GM18519 (cell line): ENCODE measurements around the gene MAP2K4.

Source experiments
- ATAC-seq: cut with Tn5 transposase; IDR thresholded peaks from one replicate; pipeline ENCODE4 v1.9.1; 2021; ENCODE audit warnings: mild to moderate bottlenecking, moderate library complexity; ENCODE audit not compliant: unreplicated experiment, low FRiP score

The MAP2K4 gene

GRCh38 chr17:12085076-12085949, 64.6 kb downstream of the MAP2K4 start:
- no peak for ATAC-seq

- ATAC-seq = no peak
Measured at GRCh38 chr17:12088035-12088434, 67.4 kb downstream of the MAP2K4 start.

- ATAC-seq = no peak
Measured at GRCh38 chr17:12089809-12090384, 69.2 kb downstream of the MAP2K4 start.

GRCh38 chr17:12094336-12094735, 73.7 kb downstream of the MAP2K4 start:
- ATAC-seq = no peak

GRCh38 chr17:12095522-12095921, 74.8 kb downstream of the MAP2K4 start:
- ATAC-seq = no peak

- ATAC-seq = no peak
Measured at GRCh38 chr17:12097326-12097725, 76.6 kb downstream of the MAP2K4 start.

- peak; percentile 95 for ATAC-seq
Measured at GRCh38 chr17:12098568-12098967, 77.9 kb downstream of the MAP2K4 start.

GRCh38 chr17:12099412-12099811, 78.7 kb downstream of the MAP2K4 start:
- ATAC-seq = no peak

GRCh38 chr17:12104831-12105230, 84.2 kb downstream of the MAP2K4 start:
- ATAC-seq = no peak

- ATAC-seq = no peak
Measured at GRCh38 chr17:12107905-12108304, 87.2 kb downstream of the MAP2K4 start.

GRCh38 chr17:12110906-12111305, 90.2 kb downstream of the MAP2K4 start:
- ATAC-seq = no peak

GRCh38 chr17:12113156-12113555, 92.5 kb downstream of the MAP2K4 start:
- no peak for ATAC-seq

GRCh38 chr17:12114686-12115418, 94.2 kb downstream of the MAP2K4 start:
- ATAC-seq = no peak

GRCh38 chr17:12116143-12116542, 95.5 kb downstream of the MAP2K4 start:
- ATAC-seq = no peak

- ATAC-seq = no peak
Measured at GRCh38 chr17:12118617-12119016, 97.9 kb downstream of the MAP2K4 start.

GRCh38 chr17:12122075-12122474, 101.4 kb downstream of the MAP2K4 start:
- ATAC-seq = no peak

- no peak for ATAC-seq
Measured at GRCh38 chr17:12127177-12127576, 106.5 kb downstream of the MAP2K4 start.

- no peak for ATAC-seq
Measured at GRCh38 chr17:12127667-12128066, 107.0 kb downstream of the MAP2K4 start.

GRCh38 chr17:12128946-12129345, 108.3 kb downstream of the MAP2K4 start:
- no peak for ATAC-seq

- ATAC-seq = no peak
Measured at GRCh38 chr17:12133183-12133582, 112.5 kb downstream of the MAP2K4 start.

- no peak for ATAC-seq
Measured at GRCh38 chr17:12134101-12134500, 113.4 kb downstream of the MAP2K4 start.
